Stomach (tissue), 9 donors: ENCODE data around the gene DRAXIN. TPM values are rescaled to one million over a fixed set of nuclear protein-coding genes. Genes with fewer than 3 reads are reported as not detected.

ENCODE experiments used
- DNase-seq, 2 donors: peaks; one replicate each; pipeline versions ENCODE4 v3.0.0 to v3.0.0-alpha.2; 2013 to 2019
- H3K27ac ChIP-seq, 5 donors: fragments of 200-600 bp in 4 of 5; sonication (generic) in 4 of 5; one replicate each; pipeline ENCODE4 v1.5.1; 2013 to 2019; ENCODE audit warnings: mild to moderate bottlenecking in 1 of 5, moderate library complexity in 1 of 5
- H3K27me3 ChIP-seq, 3 donors: fragments of 200-600 bp; sonication (generic); one replicate each; pipeline ENCODE4 v1.5.1; 2017 to 2019; ENCODE audit warnings: mixed run types in 1 of 3
- H3K36me3 ChIP-seq, 4 donors: fragments of 200-600 bp; sonication (generic); 1 replicate in 3 of 4; 2 replicates in 1 of 4; pipeline ENCODE4 v1.5.1; 2016 to 2019
- H3K4me1 ChIP-seq, 4 donors: fragments of 200-600 bp; sonication (generic); one replicate each; pipeline ENCODE4 v1.5.1; 2016 to 2019
- H3K4me3 ChIP-seq, 4 donors: fragments of 200-600 bp; sonication (generic) in 3 of 4; one replicate each; pipeline ENCODE4 v1.5.1; 2016 to 2019; ENCODE audit warnings: mild to moderate bottlenecking in 1 of 4
- H3K9me3 ChIP-seq, 4 donors: fragments of 200-600 bp; sonication (generic); one replicate each; pipeline ENCODE4 v1.5.1; 2016 to 2019
- EP300 ChIP-seq: sonication (generic); formaldehyde crosslinking; IDR thresholded peaks from one replicate; pipeline ENCODE4 v1.6.1; 2017; ENCODE audit warnings: antibody characterized with exemption
- POLR2A ChIP-seq, 4 donors: fragments of 450-650 bp; IDR thresholded peaks; one replicate each; pipeline ENCODE4 v1.6.1; 2016; ENCODE audit warnings: antibody characterized with exemption in 4 of 4, control low read depth in 2 of 4, mild to moderate bottlenecking in 1 of 4, moderate library complexity in 1 of 4
- POLR2AphosphoS5 ChIP-seq, 3 donors: sonication (generic); formaldehyde crosslinking; IDR thresholded peaks; one replicate each; pipeline ENCODE4 v1.6.1; 2016; ENCODE audit warnings: antibody characterized with exemption in 3 of 3
- WGBS, 5 donors: extraction: QIAGEN DNeasy Blood & Tissue Kit in 3 of 5; methylation state at CpG; one replicate each; pipeline versions ENCODE4 v1.1.5 to v1.1.7; 2013 to 2018; 5-methylcytosine and 5-hydroxymethylcytosine counted together
- intact Hi-C: fragments of 100-400 bp; cut with DNase I; formaldehyde crosslinking; loops from one replicate; pipeline ENCODE4 v1.15.1; 2023; ENCODE audit warnings: low total_unique reads
- polyA plus RNA-seq, 3 donors: library from polyadenylated mRNA; stranded (reverse); fragments of 200-250 nt; gene quantifications; one replicate each; pipeline ENCODE4 v1.2.3, GENCODE V29; 2013
- total RNA-seq, 5 donors: library from RNA; depleted of rRNA; stranded (reverse); fragments of >200 nt; gene quantifications; one replicate each; pipeline versions ENCODE4 v1.1.0 to v1.2.3, GENCODE V29; 2014 to 2016
- TF ChIP-seq, protein P1 (sequence below), 7 experiments: fragments of 450-650 bp in 4 of 7; fragments of 200-600 bp in 3 of 7; sonication (generic) in 3 of 7; IDR thresholded peaks; one replicate each; pipeline ENCODE4 v1.5.1; 2016 to 2019; ENCODE audit warnings: antibody characterized with exemption in 7 of 7, control low read depth in 2 of 7, mild to moderate bottlenecking in 1 of 7
- donor health status: healthy with polysubstance abuse.
- donor health status: Bipolar disorder and iron deficiency.
- donor health status: healthy.

Gene DRAXIN
- total and polyA plus RNA-seq, 8 donors, result 0.03 to 0.18 (median 0.06) TPM; not detected in 5

GRCh38 chr1:11770011-11770410 is 78.5 kb downstream of the DRAXIN start:
- Histone ChIP-seq H3K27me3 (peaks cover 0 to 18% (median 0%) of the 10 kb centered on the region in 3 donors), H3K36me3 (no peaks in the 10 kb centered on the region), H3K4me1 (no peaks in the 10 kb centered on the region), H3K9me3 (no peaks in the 10 kb centered on the region), H3K27ac (no peak overlapping the region), H3K4me3 (no peak overlapping the region)
- DNase-seq, result no peak
- intact Hi-C loops, result no loop called here
- TF ChIP-seq POLR2A (IDR thresholded peaks at IDR 0.05) (no peak), POLR2AphosphoS5 (IDR thresholded peaks at IDR 0.05) (no peak), EP300 (no peak)
- TF ChIP-seq, protein P1, sequence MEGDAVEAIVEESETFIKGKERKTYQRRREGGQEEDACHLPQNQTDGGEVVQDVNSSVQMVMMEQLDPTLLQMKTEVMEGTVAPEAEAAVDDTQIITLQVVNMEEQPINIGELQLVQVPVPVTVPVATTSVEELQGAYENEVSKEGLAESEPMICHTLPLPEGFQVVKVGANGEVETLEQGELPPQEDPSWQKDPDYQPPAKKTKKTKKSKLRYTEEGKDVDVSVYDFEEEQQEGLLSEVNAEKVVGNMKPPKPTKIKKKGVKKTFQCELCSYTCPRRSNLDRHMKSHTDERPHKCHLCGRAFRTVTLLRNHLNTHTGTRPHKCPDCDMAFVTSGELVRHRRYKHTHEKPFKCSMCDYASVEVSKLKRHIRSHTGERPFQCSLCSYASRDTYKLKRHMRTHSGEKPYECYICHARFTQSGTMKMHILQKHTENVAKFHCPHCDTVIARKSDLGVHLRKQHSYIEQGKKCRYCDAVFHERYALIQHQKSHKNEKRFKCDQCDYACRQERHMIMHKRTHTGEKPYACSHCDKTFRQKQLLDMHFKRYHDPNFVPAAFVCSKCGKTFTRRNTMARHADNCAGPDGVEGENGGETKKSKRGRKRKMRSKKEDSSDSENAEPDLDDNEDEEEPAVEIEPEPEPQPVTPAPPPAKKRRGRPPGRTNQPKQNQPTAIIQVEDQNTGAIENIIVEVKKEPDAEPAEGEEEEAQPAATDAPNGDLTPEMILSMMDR (IDR thresholded peaks at IDR 0.05), result no peak

GRCh38 chr1:11771481-11772043 is 80.1 kb downstream of the DRAXIN start:
- no peak for TF ChIP-seq POLR2A (IDR thresholded peaks at IDR 0.05)
- TF ChIP-seq EP300, result no peak
- TF ChIP-seq, protein P1 (IDR thresholded peaks at IDR 0.05), result no peak
- no peak for TF ChIP-seq POLR2AphosphoS5 (IDR thresholded peaks at IDR 0.05)
- DNase-seq, result no peak
- Histone ChIP-seq H3K27ac (no peak overlapping the region), H3K36me3 (no peaks in the 10 kb centered on the region), H3K27me3 (peaks cover 0 to 7% (median 0%) of the 10 kb centered on the region in 3 donors), H3K4me3 (no peak overlapping the region), H3K4me1 (no peaks in the 10 kb centered on the region), H3K9me3 (no peaks in the 10 kb centered on the region)
- intact Hi-C loops, result no loop called here
- 57 to 64% (median 59%) methylated on average over 10 to 11 of the region's 11 CpGs for WGBS, 5 donors

DNA sequence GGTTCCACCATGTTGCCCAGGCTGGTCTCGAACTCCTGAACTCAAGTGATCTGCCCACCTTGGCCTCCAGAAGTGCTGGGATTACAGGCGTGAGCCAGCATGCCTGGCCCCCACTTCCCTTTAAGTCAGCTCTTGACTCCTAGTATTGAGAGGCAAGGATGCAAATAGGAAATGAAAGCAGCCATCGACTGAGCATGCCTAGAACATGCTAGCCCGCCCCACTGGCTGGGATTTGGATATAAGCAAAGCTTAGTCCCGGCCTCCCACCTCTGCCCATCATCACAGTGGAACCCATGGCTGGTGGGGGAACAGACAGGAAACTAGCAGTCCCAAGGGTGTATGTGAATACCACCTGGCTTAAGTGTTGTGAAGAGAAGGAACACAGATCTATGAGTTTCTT is 80.9 kb downstream of the DRAXIN start:
- H3K27me3 ChIP-seq, result no peaks in the 10 kb centered on the region
- TF ChIP-seq, protein P1 (IDR thresholded peaks at IDR 0.05), result no peak
- TF ChIP-seq POLR2A (IDR thresholded peaks at IDR 0.05) (no peak), EP300 (no peak), POLR2AphosphoS5 (IDR thresholded peaks at IDR 0.05) (no peak)
- DNase-seq, result no peak
- H3K4me3 ChIP-seq, result no peak overlapping the region
- no peaks in the 10 kb centered on the region for H3K36me3 ChIP-seq
- intact Hi-C loops, result no loop called here
- 45 to 67% (median 57%) methylated on average over 5 of the region's 5 CpGs for WGBS, 5 donors
- no peaks in the 10 kb centered on the region for H3K4me1 ChIP-seq
- no peaks in the 10 kb centered on the region for H3K9me3 ChIP-seq
- H3K27ac ChIP-seq, result no peak overlapping the region

- TF ChIP-seq POLR2AphosphoS5 (IDR thresholded peaks at IDR 0.05) (no peak), EP300 (no peak), POLR2A (IDR thresholded peaks at IDR 0.05) (no peak)
- TF ChIP-seq, protein P1 (IDR thresholded peaks at IDR 0.05), result no peak
- no peak overlapping the region for H3K4me3 ChIP-seq
- DNase-seq, result no peak
- H3K27ac ChIP-seq, result no peak overlapping the region
- H3K27me3 ChIP-seq, result no peaks in the 10 kb centered on the region
- no peaks in the 10 kb centered on the region for H3K9me3 ChIP-seq
- intact Hi-C loops, result no loop called here
- 84 to 92% (median 89%) methylated on average over 9 of the region's 9 CpGs for WGBS, 5 donors
- no peaks in the 10 kb centered on the region for H3K36me3 ChIP-seq
- H3K4me1 ChIP-seq, result no peaks in the 10 kb centered on the region
Observed at GRCh38 chr1:11774753-11775152, 83.2 kb downstream of the DRAXIN start.

Other genes with a start within 250 kb of the DRAXIN start
- gene DISP3, start 212.6 kb upstream of the DRAXIN start, total RNA-seq, result under 1 TPM in 1 of 5 donors, not detected in 4; 0.45 TPM
- under 1 TPM in 1 of 3 donors, not detected in 2; 0.08 TPM for gene DISP3, start 212.6 kb upstream of the DRAXIN start, polyA plus RNA-seq
- 10 to 100 TPM in 1 of 5 donors, 1 to 10 TPM in 2, not detected in 2; 2.5 to 12.5 (median 5.0) TPM for gene FBXO2, start 37.3 kb upstream of the DRAXIN start, total RNA-seq
- gene FBXO2, start 37.3 kb upstream of the DRAXIN start, polyA plus RNA-seq, result 10 to 100 TPM in 2 of 3 donors, 1 to 10 TPM in 1; 5.5 to 16.7 (median 15.4) TPM
- gene FBXO44, start 36.8 kb upstream of the DRAXIN start, total RNA-seq, result 10 to 100 TPM in 2 of 5 donors, 1 to 10 TPM in 3; 3.6 to 54.8 (median 9.0) TPM
- 10 to 100 TPM in 2 of 3 donors, 1 to 10 TPM in 1; 7.6 to 22.7 (median 17.0) TPM for gene FBXO44, start 36.8 kb upstream of the DRAXIN start, polyA plus RNA-seq
- 1 to 10 TPM in 4 of 5 donors, not detected in 1; 1.2 to 9.1 (median 7.1) TPM for gene FBXO6, start 27.5 kb upstream of the DRAXIN start, total RNA-seq
- 10 to 100 TPM; 14.1 to 15.7 (median 15.0) TPM for gene FBXO6, start 27.5 kb upstream of the DRAXIN start, polyA plus RNA-seq
- 10 to 100 TPM in 3 of 5 donors, 1 to 10 TPM in 2; 7.2 to 23.9 (median 14.3) TPM for gene MAD2L2, start 10.6 kb upstream of the DRAXIN start, total RNA-seq
- 10 to 100 TPM; 45.6 to 54.4 (median 47.3) TPM for gene MAD2L2, start 10.6 kb upstream of the DRAXIN start, polyA plus RNA-seq
- gene AGTRAP, start 44.4 kb downstream of the DRAXIN start, total RNA-seq, result 10 to 100 TPM in 4 of 5 donors, 1 to 10 TPM in 1; 4.1 to 76.3 (median 21.6) TPM
- 10 to 100 TPM; 27.8 to 60.3 (median 32.6) TPM for gene AGTRAP, start 44.4 kb downstream of the DRAXIN start, polyA plus RNA-seq
- gene C1orf167, start 70.5 kb downstream of the DRAXIN start, total RNA-seq, result 1 to 10 TPM in 1 of 5 donors, not detected in 4; 1.6 TPM
- gene C1orf167, start 70.5 kb downstream of the DRAXIN start, polyA plus RNA-seq, result 1 to 10 TPM in 2 of 3 donors, not detected in 1; 2.0 to 4.7 TPM
- gene MTHFR, start 114.3 kb downstream of the DRAXIN start, total RNA-seq, result 100 to 1,000 TPM in 2 of 5 donors, 10 to 100 TPM in 3; 42.0 to 171 (median 75.6) TPM
- 1 to 10 TPM; 5.3 to 8.9 (median 5.5) TPM for gene MTHFR, start 114.3 kb downstream of the DRAXIN start, polyA plus RNA-seq
- 10 to 100 TPM in 4 of 5 donors, 1 to 10 TPM in 1; 4.9 to 49.6 (median 14.6) TPM for gene CLCN6, start 114.5 kb downstream of the DRAXIN start, total RNA-seq
- 1 to 10 TPM; 4.1 to 6.2 (median 4.1) TPM for gene CLCN6, start 114.5 kb downstream of the DRAXIN start, polyA plus RNA-seq
- 1 to 10 TPM in 2 of 5 donors, not detected in 3; 4.2 to 7.2 TPM for gene NPPA, start 156.1 kb downstream of the DRAXIN start, total RNA-seq
- 1 to 10 TPM in 2 of 3 donors, under 1 TPM in 1; 0.48 to 2.7 (median 2.0) TPM for gene NPPA, start 156.1 kb downstream of the DRAXIN start, polyA plus RNA-seq
- 1 to 10 TPM in 1 of 5 donors, not detected in 4; 1.6 TPM for gene NPPB, start 167.2 kb downstream of the DRAXIN start, total RNA-seq
- gene NPPB, start 167.2 kb downstream of the DRAXIN start, polyA plus RNA-seq, result 10 to 100 TPM in 1 of 3 donors, 1 to 10 TPM in 2; 1.0 to 12.8 (median 3.9) TPM
- gene KIAA2013, start 234.7 kb downstream of the DRAXIN start, total RNA-seq, result 100 to 1,000 TPM in 2 of 5 donors, 10 to 100 TPM in 3; 21.0 to 525 (median 70.0) TPM
- gene KIAA2013, start 234.7 kb downstream of the DRAXIN start, polyA plus RNA-seq, result 10 to 100 TPM; 14.4 to 28.9 (median 15.5) TPM
- gene PLOD1, start 243.0 kb downstream of the DRAXIN start, total RNA-seq, result 10 to 100 TPM in 4 of 5 donors, 1 to 10 TPM in 1; 8.2 to 56.2 (median 39.4) TPM
- gene PLOD1, start 243.0 kb downstream of the DRAXIN start, polyA plus RNA-seq, result 10 to 100 TPM in 2 of 3 donors, 1 to 10 TPM in 1; 9.8 to 39.5 (median 31.1) TPM